Activated B cell treated with CpG ODN at 0.5 μM for 24 hours (primary cell): ENCODE data around the gene ADAMTSL1. TPM values are rescaled to one million over a fixed set of nuclear protein-coding genes. Genes with fewer than 3 reads are reported as not detected.

Source experiments
- ATAC-seq: fragments of 200-7000 bp; cut with Tn5 transposase; one replicate; pipeline ENCODE4 v1.10.0; 2021; ENCODE audit warnings: low read depth, mild to moderate bottlenecking, moderate library complexity
- CTCF ChIA-PET: fragments of 350-600 bp; sonication (Branson Sonifier 250); formaldehyde crosslinking; loops from one replicate; lab custom pipeline; 2021; ENCODE audit warnings: antibody characterized with exemption; lab: Charles Lee
- POLR2A ChIA-PET: fragments of 350-600 bp; sonication (Branson Sonifier 250); formaldehyde crosslinking; loops from one replicate; lab custom pipeline; 2021; ENCODE audit warnings: antibody characterized with exemption; lab: Charles Lee
- DNase-seq: peaks from one replicate; pipeline ENCODE4 v3.0.0; 2022
- H3K27ac Mint-ChIP-seq: one replicate; pipeline ENCODE4 v1.8.0; 2020; ENCODE audit warnings: mixed read lengths
- H3K27me3 Mint-ChIP-seq: one replicate; pipeline ENCODE4 v1.8.0; 2021; ENCODE audit warnings: mixed read lengths
- H3K36me3 Mint-ChIP-seq: one replicate; pipeline ENCODE4 v1.8.0; 2021; ENCODE audit warnings: low read depth, mixed read lengths
- H3K4me1 Mint-ChIP-seq: one replicate; pipeline ENCODE4 v1.8.0; 2021; ENCODE audit warnings: mixed read lengths
- H3K4me3 Mint-ChIP-seq: one replicate; pipeline ENCODE4 v1.8.0; 2020; ENCODE audit warnings: mild to moderate bottlenecking, mixed read lengths
- H3K9me3 Mint-ChIP-seq: one replicate; pipeline ENCODE4 v1.8.0; 2020; ENCODE audit warnings: mixed read lengths
- intact Hi-C: fragments of 100-400 bp; cut with micrococcal nuclease; formaldehyde crosslinking; loops from one replicate; pipeline ENCODE4 v1.15.1; 2024
- total RNA-seq: library from RNA; stranded (reverse); gene quantifications from 2 replicates; pipeline ENCODE4 v1.2.3, GENCODE V29; 2022
- TF ChIP-seq, protein P1 (sequence below): fragments of 200-600 bp; IDR thresholded peaks from one replicate; pipeline ENCODE4 v1.8.0; 2022; ENCODE audit warnings: antibody characterized with exemption, mild to moderate bottlenecking

ADAMTSL1 gene
- total RNA-seq, 1 donor from 2014 or later, result not detected

- intact Hi-C loops, result no loop called here
- H3K4me3 Mint-ChIP-seq, result no peak overlapping the region
- no peaks in the 10 kb centered on the region for H3K4me1 Mint-ChIP-seq
- DNase-seq (no peak), ATAC-seq (no peak)
- no peak overlapping the region for H3K27ac Mint-ChIP-seq
- H3K36me3 Mint-ChIP-seq, result no peaks in the 10 kb centered on the region
- TF ChIP-seq, protein P1, sequence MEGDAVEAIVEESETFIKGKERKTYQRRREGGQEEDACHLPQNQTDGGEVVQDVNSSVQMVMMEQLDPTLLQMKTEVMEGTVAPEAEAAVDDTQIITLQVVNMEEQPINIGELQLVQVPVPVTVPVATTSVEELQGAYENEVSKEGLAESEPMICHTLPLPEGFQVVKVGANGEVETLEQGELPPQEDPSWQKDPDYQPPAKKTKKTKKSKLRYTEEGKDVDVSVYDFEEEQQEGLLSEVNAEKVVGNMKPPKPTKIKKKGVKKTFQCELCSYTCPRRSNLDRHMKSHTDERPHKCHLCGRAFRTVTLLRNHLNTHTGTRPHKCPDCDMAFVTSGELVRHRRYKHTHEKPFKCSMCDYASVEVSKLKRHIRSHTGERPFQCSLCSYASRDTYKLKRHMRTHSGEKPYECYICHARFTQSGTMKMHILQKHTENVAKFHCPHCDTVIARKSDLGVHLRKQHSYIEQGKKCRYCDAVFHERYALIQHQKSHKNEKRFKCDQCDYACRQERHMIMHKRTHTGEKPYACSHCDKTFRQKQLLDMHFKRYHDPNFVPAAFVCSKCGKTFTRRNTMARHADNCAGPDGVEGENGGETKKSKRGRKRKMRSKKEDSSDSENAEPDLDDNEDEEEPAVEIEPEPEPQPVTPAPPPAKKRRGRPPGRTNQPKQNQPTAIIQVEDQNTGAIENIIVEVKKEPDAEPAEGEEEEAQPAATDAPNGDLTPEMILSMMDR, result no peak
- H3K27me3 Mint-ChIP-seq, result peaks cover 2% of the 10 kb centered on the region
- POLR2A ChIA-PET, result no interaction called here
- H3K9me3 Mint-ChIP-seq, result no peaks in the 10 kb centered on the region
- CTCF ChIA-PET, result no interaction called here
Measured at GRCh38 chr9:18463991-18464390, 10.0 kb upstream of the ADAMTSL1 start.

DNA sequence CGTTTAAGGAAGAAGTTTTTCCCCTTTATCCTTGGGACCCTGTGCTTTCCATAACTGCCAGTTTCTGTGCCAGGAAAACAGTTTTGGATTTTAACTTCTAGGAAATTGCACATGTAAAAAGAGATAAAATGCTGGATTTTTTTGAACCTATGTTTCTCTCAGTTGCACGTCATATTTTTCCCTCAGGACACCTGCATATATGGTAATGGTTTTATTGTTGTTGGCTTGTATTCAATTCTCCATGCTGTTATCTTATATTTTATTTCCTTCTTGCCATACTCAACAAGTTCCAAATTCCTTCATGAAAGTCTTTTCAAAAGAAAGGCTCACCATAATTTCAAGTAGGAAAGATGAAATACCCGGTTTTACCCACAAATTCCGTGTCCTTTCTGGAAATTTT, 7.9 kb upstream of the ADAMTSL1 start:
- Mint-ChIP-seq H3K36me3 (no peaks in the 10 kb centered on the region), H3K4me3 (no peak overlapping the region), H3K4me1 (no peaks in the 10 kb centered on the region), H3K27ac (no peak overlapping the region), H3K27me3 (peaks cover 2% of the 10 kb centered on the region), H3K9me3 (no peaks in the 10 kb centered on the region)
- TF ChIP-seq, protein P1, result no peak
- DNase-seq, result no peak
- ChIA-PET POLR2A (no interaction called here), CTCF (no interaction called here)
- intact Hi-C loops, result no loop called here
- ATAC-seq, result no peak

DNA sequence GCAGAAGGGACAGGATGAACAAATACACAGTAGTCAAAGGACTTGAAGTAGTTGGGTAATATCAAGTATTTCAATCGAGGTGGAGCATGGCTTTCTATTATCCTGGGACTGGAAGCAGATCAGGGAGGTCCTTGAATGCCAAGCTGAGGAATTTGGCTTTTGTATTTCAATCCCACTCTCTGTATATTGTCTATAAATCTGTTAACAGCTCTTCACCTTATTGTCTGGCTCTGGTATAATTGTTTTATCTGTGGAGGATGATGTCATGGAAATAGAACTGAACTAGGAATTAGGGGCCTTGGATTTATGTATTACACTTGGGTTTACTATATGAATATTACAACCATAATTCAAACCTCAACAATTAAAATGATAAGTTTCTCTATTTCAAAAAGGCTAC, 6.3 kb upstream of the ADAMTSL1 start:
- no peak for ATAC-seq
- no peak overlapping the region for H3K4me3 Mint-ChIP-seq
- peaks cover 2% of the 10 kb centered on the region for H3K27me3 Mint-ChIP-seq
- intact Hi-C loops, result no loop called here
- TF ChIP-seq, protein P1, result no peak
- ChIA-PET POLR2A (no interaction called here), CTCF (no interaction called here)
- no peaks in the 10 kb centered on the region for H3K4me1 Mint-ChIP-seq
- H3K9me3 Mint-ChIP-seq, result no peaks in the 10 kb centered on the region
- no peaks in the 10 kb centered on the region for H3K36me3 Mint-ChIP-seq
- no peak for DNase-seq
- no peak overlapping the region for H3K27ac Mint-ChIP-seq

- DNase-seq, result no peak
- POLR2A ChIA-PET, result no interaction called here
- ATAC-seq, result no peak
- Mint-ChIP-seq H3K4me1 (no peaks in the 10 kb centered on the region), H3K9me3 (no peaks in the 10 kb centered on the region), H3K36me3 (no peaks in the 10 kb centered on the region), H3K27ac (no peak overlapping the region), H3K4me3 (no peak overlapping the region), H3K27me3 (peaks cover 2% of the 10 kb centered on the region)
- intact Hi-C loops, result no loop called here
- TF ChIP-seq, protein P1, result no peak
- CTCF ChIA-PET, result no interaction called here
Measured at GRCh38 chr9:18472435-18472834, 1.5 kb upstream of the ADAMTSL1 start.

DNA sequence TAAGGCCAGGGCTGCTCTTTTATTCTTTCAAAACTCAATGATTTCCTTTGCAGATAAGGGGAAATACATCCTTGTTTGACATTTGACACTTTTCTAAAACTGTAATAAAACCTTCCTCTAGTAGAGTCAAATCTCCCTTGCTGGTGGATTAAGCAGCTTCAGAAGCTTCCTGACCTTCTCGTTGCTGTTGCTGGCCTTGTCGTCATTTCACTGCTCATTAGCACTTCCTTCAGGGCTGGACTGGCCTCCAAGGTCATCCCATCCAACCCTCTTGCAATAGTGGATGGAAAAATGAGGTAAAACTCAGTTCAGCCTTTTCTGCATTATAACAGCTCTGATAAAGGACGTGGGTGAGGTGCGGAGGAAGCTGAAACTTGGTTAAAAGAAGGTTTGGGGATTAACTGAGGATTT, 1.1 kb upstream of the ADAMTSL1 start:
- H3K36me3 Mint-ChIP-seq, result no peaks in the 10 kb centered on the region
- TF ChIP-seq, protein P1, result no peak
- ATAC-seq (no peak), DNase-seq (no peak)
- H3K9me3 Mint-ChIP-seq, result no peaks in the 10 kb centered on the region
- no peaks in the 10 kb centered on the region for H3K4me1 Mint-ChIP-seq
- CTCF ChIA-PET, result no interaction called here
- no peak overlapping the region for H3K27ac Mint-ChIP-seq
- POLR2A ChIA-PET, result no interaction called here
- intact Hi-C loops, result no loop called here
- no peak overlapping the region for H3K4me3 Mint-ChIP-seq
- peaks cover 2% of the 10 kb centered on the region for H3K27me3 Mint-ChIP-seq
